ENCODE data around the gene IQCH.

Gene IQCH

DNA sequence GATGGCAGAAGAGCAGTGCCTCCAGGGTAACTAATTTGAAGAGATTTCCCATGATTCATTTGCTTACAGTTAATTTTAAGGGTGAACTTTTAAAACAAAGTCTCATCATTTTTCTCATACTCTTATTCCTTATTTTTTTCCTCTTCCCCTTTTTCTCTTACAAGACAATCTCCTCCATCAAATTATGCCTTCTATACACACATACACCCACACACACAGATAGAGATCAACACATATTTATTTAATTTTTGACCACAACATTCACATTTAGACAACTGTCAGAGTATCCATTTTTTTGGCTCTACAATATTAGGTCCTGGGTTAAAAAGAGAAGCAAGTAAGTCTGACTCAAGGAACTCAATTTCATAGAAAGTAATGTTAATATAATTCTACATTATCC is 37.7 kb upstream of the IQCH start:
- in situ Hi-C loops (cut with MboI; ENCODE audit: low sequenced_read_pairs, unreplicated experiment): no loop called here

DNA sequence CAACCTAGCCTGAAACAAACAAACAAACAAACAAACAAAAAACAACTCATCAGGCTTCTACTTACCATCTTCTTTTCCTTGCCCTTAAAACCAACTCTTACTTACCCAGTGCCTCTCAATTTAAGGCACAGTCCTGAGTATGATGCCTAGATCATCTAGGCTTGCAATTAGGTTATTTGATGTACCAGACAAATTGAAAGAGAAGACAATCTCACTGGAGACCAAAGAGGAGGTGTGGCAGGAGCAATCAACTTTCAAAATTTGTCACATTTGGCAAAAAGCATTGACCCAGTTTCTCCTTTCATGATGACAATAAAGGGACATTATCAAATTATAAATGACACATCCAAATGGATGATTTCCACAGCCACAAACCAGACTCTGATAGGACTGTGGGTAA is 36.2 kb upstream of the IQCH start:
- DNase-seq (ENCODE audit: low spot score): no peak
- in situ Hi-C loops (cut with MboI; ENCODE audit: low sequenced_read_pairs, unreplicated experiment): no loop called here
- TF ChIP-seq, protein P1, sequence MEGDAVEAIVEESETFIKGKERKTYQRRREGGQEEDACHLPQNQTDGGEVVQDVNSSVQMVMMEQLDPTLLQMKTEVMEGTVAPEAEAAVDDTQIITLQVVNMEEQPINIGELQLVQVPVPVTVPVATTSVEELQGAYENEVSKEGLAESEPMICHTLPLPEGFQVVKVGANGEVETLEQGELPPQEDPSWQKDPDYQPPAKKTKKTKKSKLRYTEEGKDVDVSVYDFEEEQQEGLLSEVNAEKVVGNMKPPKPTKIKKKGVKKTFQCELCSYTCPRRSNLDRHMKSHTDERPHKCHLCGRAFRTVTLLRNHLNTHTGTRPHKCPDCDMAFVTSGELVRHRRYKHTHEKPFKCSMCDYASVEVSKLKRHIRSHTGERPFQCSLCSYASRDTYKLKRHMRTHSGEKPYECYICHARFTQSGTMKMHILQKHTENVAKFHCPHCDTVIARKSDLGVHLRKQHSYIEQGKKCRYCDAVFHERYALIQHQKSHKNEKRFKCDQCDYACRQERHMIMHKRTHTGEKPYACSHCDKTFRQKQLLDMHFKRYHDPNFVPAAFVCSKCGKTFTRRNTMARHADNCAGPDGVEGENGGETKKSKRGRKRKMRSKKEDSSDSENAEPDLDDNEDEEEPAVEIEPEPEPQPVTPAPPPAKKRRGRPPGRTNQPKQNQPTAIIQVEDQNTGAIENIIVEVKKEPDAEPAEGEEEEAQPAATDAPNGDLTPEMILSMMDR (IDR thresholded peaks at IDR 0.05; ENCODE audit: borderline replicate concordance, control extremely low read depth, extremely low read depth, insufficient read depth, missing control alignments): no peak

More for the DNA sequence above, 37.7 kb upstream of the IQCH start:
- no peak for DNase-seq (ENCODE audit: low spot score)
- TF ChIP-seq, protein P1 (IDR thresholded peaks at IDR 0.05; ENCODE audit: borderline replicate concordance, control extremely low read depth, extremely low read depth, insufficient read depth, missing control alignments): no peak

DNA sequence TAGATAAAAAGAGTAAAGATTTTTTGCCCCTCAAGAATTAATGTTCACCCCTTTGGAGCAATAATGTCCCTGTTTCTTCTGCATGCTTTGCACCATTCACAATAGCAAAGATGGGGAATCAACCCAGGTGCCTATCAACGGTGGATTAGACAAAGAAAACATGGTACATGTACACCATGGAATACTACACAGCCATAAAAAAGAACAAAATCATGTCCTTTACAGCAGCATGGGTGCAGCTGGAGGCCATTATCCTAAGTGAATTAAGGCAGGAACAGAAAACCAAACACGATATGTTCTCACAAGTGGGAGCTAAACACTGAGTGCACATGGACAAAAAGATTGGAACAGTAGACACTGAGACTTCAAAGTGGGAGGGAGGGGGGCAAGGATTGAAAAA is 35.3 kb upstream of the IQCH start:
- TF ChIP-seq, protein P1 (IDR thresholded peaks at IDR 0.05; ENCODE audit: borderline replicate concordance, control extremely low read depth, extremely low read depth, insufficient read depth, missing control alignments): no peak
- in situ Hi-C loops (cut with MboI; ENCODE audit: low sequenced_read_pairs, unreplicated experiment): no loop called here
- no peak for DNase-seq (ENCODE audit: low spot score)

DNA sequence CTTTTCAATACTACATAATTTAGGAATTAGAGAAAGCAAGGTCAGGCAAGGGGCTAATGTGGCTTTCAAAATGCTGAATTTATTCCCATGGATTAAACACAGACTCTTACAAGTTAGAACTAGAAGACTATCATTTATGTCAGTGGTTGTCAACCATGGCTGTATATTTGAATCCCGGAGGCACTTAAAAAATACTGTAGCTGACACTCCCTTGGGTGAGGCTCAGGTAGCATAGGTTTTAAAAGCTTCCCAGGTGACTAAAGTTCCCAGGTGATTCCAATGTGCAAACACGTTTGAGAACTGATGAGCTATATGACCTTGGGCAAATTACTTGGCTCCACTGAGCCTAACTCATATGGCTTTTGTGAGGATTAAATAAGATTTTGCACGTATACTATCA is 29.7 kb upstream of the IQCH start:
- in situ Hi-C loops (cut with MboI; ENCODE audit: low sequenced_read_pairs, unreplicated experiment): no loop called here
- TF ChIP-seq, protein P1 (IDR thresholded peaks at IDR 0.05; ENCODE audit: borderline replicate concordance, control extremely low read depth, extremely low read depth, insufficient read depth, missing control alignments): no peak
- no peak for DNase-seq (ENCODE audit: low spot score)

DNA sequence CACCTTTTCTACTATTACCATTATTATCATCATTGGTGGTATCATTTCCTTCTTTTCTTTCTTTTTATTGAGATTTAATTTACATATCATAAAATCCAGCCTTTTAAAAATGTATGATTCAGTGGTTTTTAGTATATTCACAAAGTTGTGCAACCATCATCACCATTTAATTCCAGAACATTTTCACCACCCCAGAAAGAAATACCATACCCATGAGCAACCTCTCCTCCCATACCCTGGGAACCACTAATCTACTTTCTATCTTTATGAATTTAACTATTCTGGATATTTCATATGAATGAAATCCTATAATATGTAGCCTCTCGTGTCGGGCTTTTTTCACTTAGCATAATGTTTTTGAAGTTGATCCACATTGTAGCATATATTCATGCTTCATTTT is 29.2 kb upstream of the IQCH start:
- no peak for DNase-seq (ENCODE audit: low spot score)
- TF ChIP-seq, protein P1 (IDR thresholded peaks at IDR 0.05; ENCODE audit: borderline replicate concordance, control extremely low read depth, extremely low read depth, insufficient read depth, missing control alignments): no peak

GRCh38 chr15:67227431-67227830 is 27.2 kb upstream of the IQCH start:
- TF ChIP-seq, protein P1 (IDR thresholded peaks at IDR 0.05; ENCODE audit: borderline replicate concordance, control extremely low read depth, extremely low read depth, insufficient read depth, missing control alignments): no peak
- no peak for DNase-seq (ENCODE audit: low spot score)
- in situ Hi-C loops (cut with MboI; ENCODE audit: low sequenced_read_pairs, unreplicated experiment): no loop called here

More for the DNA sequence above, 29.2 kb upstream of the IQCH start:
- in situ Hi-C loops (cut with MboI; ENCODE audit: low sequenced_read_pairs, unreplicated experiment): no loop called here

- TF ChIP-seq, protein P1 (IDR thresholded peaks at IDR 0.05; ENCODE audit: borderline replicate concordance, control extremely low read depth, extremely low read depth, insufficient read depth, missing control alignments): no peak
Observed at GRCh38 chr15:67227846-67228245, 26.7 kb upstream of the IQCH start.

More at GRCh38 chr15:67227846-67228245, 26.7 kb upstream of the IQCH start:
- in situ Hi-C loops (cut with MboI; ENCODE audit: low sequenced_read_pairs, unreplicated experiment): no loop called here
- no peak for DNase-seq (ENCODE audit: low spot score)

All from GM13976 (cell line).